K562 (cell line): ENCODE measurements around the gene CCDC77. TPM values are rescaled to one million over a fixed set of nuclear protein-coding genes. Genes with fewer than 3 reads are reported as not detected.
A peak's percentile ranks its signal among the peaks of the same experiment; 100 is the strongest.

Experiments
- AFF1 ChIP-seq, 2 experiments: fragments of 450-650 bp; IDR thresholded peaks; 2 replicates each; pipeline ENCODE4 v1.6.1; 2018; ENCODE audit warnings: mild to moderate bottlenecking in 2 of 2, low read depth in 1 of 2; ENCODE audit not compliant: partially characterized antibody in 2 of 2
- CREB1 ChIP-seq, 2 experiments: sonication (generic) in 1 of 2; formaldehyde crosslinking in 1 of 2; IDR thresholded peaks; 2 replicates each; pipeline versions ENCODE4 v1.6.1 to v1.8.0; 2012 to 2022; ENCODE audit warnings: inconsistent platforms in 1 of 2, mild to moderate bottlenecking in 1 of 2, missing genetic modification reagents in 1 of 2, moderate library complexity in 1 of 2
- E2F4 ChIP-seq: sonication (generic); formaldehyde crosslinking; IDR thresholded peaks from 2 replicates; pipeline ENCODE4 v1.8.0; 2022; ENCODE audit warnings: mild to moderate bottlenecking, low read depth, missing genetic modification reagents
- HDAC1 ChIP-seq, 2 experiments: fragments of 450-650 bp; IDR thresholded peaks; 2 replicates each; pipeline ENCODE4 v1.6.1; 2016 to 2017; ENCODE audit warnings: inconsistent platforms in 1 of 2, mild to moderate bottlenecking in 1 of 2, moderate library complexity in 1 of 2
- HNRNPK ChIP-seq: fragments of 200-400 bp; formaldehyde crosslinking; IDR thresholded peaks from one replicate; pipeline ENCODE4 v1.6.1; 2018; ENCODE audit warnings: mild to moderate bottlenecking, low read depth, low read length; ENCODE audit not compliant: poor library complexity, severe bottlenecking
- JUNB ChIP-seq: fragments of 450-650 bp; formaldehyde crosslinking; conservative IDR thresholded peaks from 2 replicates; pipeline ENCODE4 v1.4.0; 2020; ENCODE audit warnings: mild to moderate bottlenecking
- KDM5B ChIP-seq: fragments of 200-600 bp; sonication (generic); IDR thresholded peaks from 2 replicates; pipeline ENCODE4 v1.6.1; 2012; ENCODE audit warnings: low read depth, mild to moderate bottlenecking, moderate library complexity, low read length, control low read depth, inconsistent platforms; ENCODE audit not compliant: insufficient replicate concordance
- LEF1 ChIP-seq: fragments of 450-650 bp; IDR thresholded peaks from 2 replicates; pipeline ENCODE4 v1.6.1; 2016; ENCODE audit warnings: mild to moderate bottlenecking
- PREB ChIP-seq: sonication (generic); formaldehyde crosslinking; IDR thresholded peaks from 2 replicates; pipeline ENCODE4 v1.8.1; 2023; ENCODE audit warnings: mild to moderate bottlenecking, missing genetic modification reagents
- RBFOX2 ChIP-seq: fragments of 200-400 bp; formaldehyde crosslinking; IDR thresholded peaks from 2 replicates; pipeline ENCODE4 v1.6.1; 2017; ENCODE audit warnings: low read depth, mild to moderate bottlenecking, low read length, moderate library complexity
- RBM22 ChIP-seq: fragments of 200-400 bp; formaldehyde crosslinking; IDR thresholded peaks from 2 replicates; pipeline ENCODE4 v1.6.1; 2018; ENCODE audit warnings: low read length, low read depth; ENCODE audit not compliant: poor library complexity, severe bottlenecking
- RNF219 ChIP-seq: fragments of 250-450 bp; sonication (Bioruptor Pico); IDR thresholded peaks from 2 replicates; pipeline ENCODE4 v1.5.0; 2022; ENCODE audit warnings: mild to moderate bottlenecking
- SIX5 ChIP-seq, 2 experiments: IDR thresholded peaks; 2 replicates each; pipeline ENCODE4 v1.6.1; 2011; ENCODE audit warnings: low read length in 2 of 2, borderline replicate concordance in 1 of 2, low read depth in 1 of 2, mild to moderate bottlenecking in 1 of 2, moderate library complexity in 1 of 2; ENCODE audit not compliant: insufficient read depth in 1 of 2
- SMARCA5 ChIP-seq: fragments of 450-650 bp; IDR thresholded peaks from 2 replicates; pipeline ENCODE4 v1.6.1; 2016
- TAF9B ChIP-seq: fragments of 450-650 bp; IDR thresholded peaks from 2 replicates; pipeline ENCODE4 v1.6.1; 2018; ENCODE audit warnings: mild to moderate bottlenecking; ENCODE audit not compliant: partially characterized antibody
- ZFPM2 ChIP-seq: fragments of 250-450 bp; sonication (Bioruptor Pico); IDR thresholded peaks from 2 replicates; pipeline ENCODE4 v1.5.1; 2022; ENCODE audit warnings: mild to moderate bottlenecking
- polyA plus RNA-seq, 8 experiments: library from polyadenylated mRNA; depleted of rRNA in 4 of 8; stranded (reverse) in 5 of 8; unstranded in 3 of 8; fragments of >200 nt; fragmentation: Nextera tagmentation in 2 of 8; fragmentation: Illumina TruSeq in 1 of 8; extraction: Ambion mirVana in 2 of 8; extraction: Trizol in 1 of 8; gene quantifications; 2 replicates each; pipeline versions ENCODE4 v1.2.1 to v1.2.3, GENCODE V29; 2011 to 2014; ENCODE audit warnings: inconsistent platforms in 1 of 8, missing spikeins in 1 of 8
- total RNA-seq, 7 experiments: library from RNA; depleted of rRNA in 6 of 7; stranded (reverse); fragments of >200 nt in 6 of 7; fragmentation: Illumina TruSeq in 2 of 7; extraction: Trizol in 2 of 7; gene quantifications; 2 replicates each; pipeline versions ENCODE4 v1.2.1 to v1.2.3, GENCODE V29; 2011 to 2021; ENCODE audit warnings: low replicate concordance in 1 of 7

The CCDC77 gene
- total and polyA plus RNA-seq, 9 of the 15 experiments (the other 6 are each of a cell fraction or from before 2014, with no cell fraction given) = 10.5 to 26.5 (median 17.8) TPM

- TF ChIP-seq KDM5B (peak; percentile 82), RNF219 (CRISPR knock-in tag) (no peak), AFF1 (IDR thresholded peaks at IDR 0.05; ENCODE audit: low read depth in 1 of 2, partially characterized antibody in 2 of 2) (peak in 1 of 2 experiments; percentile 81), HNRNPK (no peak), CREB1 (IDR thresholded peaks at IDR 0.05) (peak; percentile 63; the same call in 1 of the 2 replicates), CREB1 (CRISPR knock-in tag; IDR thresholded peaks at IDR 0.05) (peak; percentile 78), SMARCA5 (peak; percentile 37; the same call in 1 of the 2 replicates), RBM22 (no peak), HDAC1 (IDR thresholded peaks at IDR 0.05) (peak in 1 of 2 experiments; percentile 93; a peak in 2 of 4 replicates), RBFOX2 (peak; percentile 79), JUNB (CRISPR knock-in tag) (no peak), TAF9B (peak; percentile 52), LEF1 (no peak), PREB (no peak), E2F4 (CRISPR knock-in tag) (peak; percentile 49; the same call in 1 of the 2 replicates), SIX5 (IDR thresholded peaks at IDR 0.05; ENCODE audit: borderline replicate concordance in 1 of 2, insufficient read depth in 1 of 2, low read depth in 1 of 2, low read length in 2 of 2) (peak; percentile 75 to 81; a peak in 3 of 4 replicates), ZFPM2 (CRISPR knock-in tag) (no peak)
These were observed at the start of gene CCDC77 (continued) for GRCh38 chr12:401235-402028.
